Erythroblast (primary cell): ENCODE results near the gene LINC00237.

Experiments
- GATA1 ChIP-seq: IDR thresholded peaks from 2 replicates; pipeline ENCODE4 v1.6.1; 2011; ENCODE audit warnings: low read depth, mild to moderate bottlenecking, control low read depth, low read length, moderate library complexity
- POLR2A ChIP-seq: IDR thresholded peaks from 2 replicates; pipeline ENCODE4 v1.6.1; 2011; ENCODE audit warnings: mild to moderate bottlenecking, low read length

DNA sequence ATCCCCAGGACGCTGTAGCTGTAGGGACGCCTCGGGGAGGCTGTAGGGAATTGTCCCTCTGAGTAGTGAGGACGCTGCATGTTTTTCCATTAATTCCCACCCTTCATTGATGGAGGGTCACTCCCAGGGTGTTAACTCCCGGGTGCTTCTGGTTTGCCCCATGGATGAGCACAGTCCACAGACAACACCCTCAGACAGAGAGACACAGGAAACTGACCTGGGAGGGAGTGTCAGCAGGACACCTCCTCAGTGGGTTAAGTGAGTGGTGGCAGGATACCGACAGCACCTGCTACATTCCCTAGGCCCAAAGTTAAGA is 53.5 kb downstream of the LINC00237 start:
- TF ChIP-seq POLR2A (no peak), GATA1 (no peak)
